Stimulated activated CD4-positive, alpha-beta T cell treated with anti-CD3 and anti-CD28 coated beads, Interleukin-12 subunit alpha, Interleukin-12 subunit beta, amount 100 ng/mL, for 4 hours (primary cell): ENCODE data around the gene FSIP2.

Experiments
- DNase-seq: peaks from one replicate; pipeline ENCODE4 v3.0.0-alpha.2; 2020

Gene FSIP2

GRCh38 chr2:185738679-185739472 lies at the start of gene FSIP2:
Gene FSIP2, plus strand, starts transcription at chr2:185738804. Its CDS starts 91 bp downstream, at chr2:185738895.
- DNase-seq = peak; percentile 2

- DNase-seq = no peak
These were observed 48.6 kb upstream of the FSIP2 start for GRCh38 chr2:185689906-185690539.

- DNase-seq = no peak
These were observed 42.8 kb upstream of the FSIP2 start for GRCh38 chr2:185695711-185696235.

- no peak for DNase-seq
These were observed 37.7 kb upstream of the FSIP2 start for GRCh38 chr2:185700883-185701282.

GRCh38 chr2:185734658-185735057 lies 3.9 kb upstream of the FSIP2 start:
- no peak for DNase-seq

- DNase-seq = no peak
These were observed 2.4 kb upstream of the FSIP2 start for GRCh38 chr2:185736210-185736609.

GRCh38 chr2:185745864-185746859 lies 7.6 kb downstream of the FSIP2 start:
- no peak for DNase-seq

GRCh38 chr2:185757356-185757755 lies 18.8 kb downstream of the FSIP2 start:
- DNase-seq = no peak

GRCh38 chr2:185771396-185771795 lies 32.8 kb downstream of the FSIP2 start:
- DNase-seq = no peak

GRCh38 chr2:185780890-185781289 lies 42.3 kb downstream of the FSIP2 start:
- no peak for DNase-seq

- no peak for DNase-seq
These were observed 43.7 kb downstream of the FSIP2 start for GRCh38 chr2:185782223-185782769.

- no peak for DNase-seq
These were observed 46.6 kb downstream of the FSIP2 start for GRCh38 chr2:185785156-185785555.

GRCh38 chr2:185785851-185786473 lies 47.4 kb downstream of the FSIP2 start:
- no peak for DNase-seq

- no peak for DNase-seq
These were observed 48.9 kb downstream of the FSIP2 start for GRCh38 chr2:185787227-185788145.

- DNase-seq = no peak
These were observed 51.8 kb downstream of the FSIP2 start for GRCh38 chr2:185790361-185790760.

GRCh38 chr2:185793532-185794345 lies 55.1 kb downstream of the FSIP2 start:
- DNase-seq = no peak

GRCh38 chr2:185796758-185797157 lies 58.2 kb downstream of the FSIP2 start:
- no peak for DNase-seq

- DNase-seq = no peak
These were observed 64.3 kb downstream of the FSIP2 start for GRCh38 chr2:185802926-185803325.

- DNase-seq = no peak
These were observed 68.2 kb downstream of the FSIP2 start for GRCh38 chr2:185806783-185807182.

- no peak for DNase-seq
These were observed 68.7 kb downstream of the FSIP2 start for GRCh38 chr2:185807351-185807750.
